BE2C (cell line): ENCODE measurements around the gene DUSP11. TPM values are rescaled to one million over a fixed set of nuclear protein-coding genes. Genes with fewer than 3 reads are reported as not detected.

Source experiments
- DNase-seq: peaks from one replicate; pipeline ENCODE4 v3.0.0-alpha.2; 2020
- H3K27me3 ChIP-seq: fragments of 250-450 bp; sonication (Bioruptor Pico); 2 replicates; pipeline ENCODE4 v1.5.1; 2020; ENCODE audit warnings: mild to moderate bottlenecking
- H3K36me3 ChIP-seq: fragments of 250-450 bp; sonication (Bioruptor Pico); 2 replicates; pipeline ENCODE4 v1.5.1; 2020; ENCODE audit warnings: mild to moderate bottlenecking
- H3K4me1 ChIP-seq: fragments of 250-450 bp; sonication (Bioruptor Pico); 2 replicates; pipeline ENCODE4 v1.5.1; 2020
- H3K4me3 ChIP-seq: 2 replicates; pipeline ENCODE4 v1.5.1; 2011; ENCODE audit warnings: low read depth, low read length
- H3K9me3 ChIP-seq: fragments of 250-450 bp; sonication (Bioruptor Pico); 2 replicates; pipeline ENCODE4 v1.5.1; 2020
- polyA plus RNA-seq: library from polyadenylated mRNA; unstranded; fragments of >200 nt; gene quantifications from one replicate; pipeline ENCODE4 v1.2.1, GENCODE V29; 2012; ENCODE audit warnings: low read depth, missing spikeins; ENCODE audit not compliant: insufficient read length, insufficient read depth
- TF ChIP-seq, protein P1 (sequence below): IDR thresholded peaks from 2 replicates; pipeline ENCODE4 v1.5.1; 2012; ENCODE audit warnings: mild to moderate bottlenecking, low read depth, low read length

Gene DUSP11
- 5.2 TPM for polyA plus RNA-seq

DNA sequence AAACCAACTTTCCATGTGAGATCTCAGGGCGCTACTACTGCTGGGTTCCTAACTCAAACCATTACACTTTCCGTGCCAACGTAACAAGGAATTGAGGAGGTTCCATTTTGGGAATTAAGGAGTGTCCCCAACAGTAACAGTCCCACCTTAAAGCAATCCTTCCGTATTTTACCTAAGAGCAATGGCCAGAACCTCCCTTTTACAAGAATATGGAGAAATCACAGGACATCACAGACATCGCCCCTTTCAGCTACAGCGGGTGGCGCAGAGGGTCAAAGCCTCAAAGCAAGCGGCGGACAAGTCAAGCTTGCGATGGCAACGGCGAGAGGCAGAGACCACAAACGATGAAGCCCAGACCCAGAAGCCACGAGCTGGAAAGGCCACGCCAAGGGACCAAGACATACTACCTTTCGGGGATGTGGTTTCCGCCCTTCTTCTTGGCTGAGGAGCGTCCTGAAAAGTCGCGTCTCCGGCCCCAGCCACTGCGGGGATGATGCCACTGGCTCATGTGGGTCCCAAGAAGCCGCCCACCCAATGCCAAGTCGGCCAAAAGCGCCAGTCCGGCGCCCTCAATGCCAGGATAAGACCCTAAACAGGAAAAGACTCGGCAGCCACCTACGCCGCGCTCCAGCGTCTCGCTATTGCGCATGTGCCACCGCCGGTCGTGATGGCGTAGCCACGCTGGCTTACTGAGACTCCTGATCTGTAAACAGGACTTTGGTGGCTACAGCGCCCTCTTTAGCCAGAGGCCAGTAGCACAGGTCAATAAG is at the start of gene DUSP11:
DUSP11 (minus strand) TSS at position 637 of the 770 bp plus-strand sequence; CDS start at position 508, 129 bp downstream.
- Histone ChIP-seq H3K36me3 (peaks cover under 1% of the 10 kb centered on the region; the same call in 1 of the 2 replicates), H3K4me1 (no peaks in the 10 kb centered on the region), H3K4me3 (peak within 1 kb of the TSS; percentile 87), H3K9me3 (no peaks in the 10 kb centered on the region), H3K27me3 (no peaks in the 10 kb centered on the region)
- TF ChIP-seq, protein P1, sequence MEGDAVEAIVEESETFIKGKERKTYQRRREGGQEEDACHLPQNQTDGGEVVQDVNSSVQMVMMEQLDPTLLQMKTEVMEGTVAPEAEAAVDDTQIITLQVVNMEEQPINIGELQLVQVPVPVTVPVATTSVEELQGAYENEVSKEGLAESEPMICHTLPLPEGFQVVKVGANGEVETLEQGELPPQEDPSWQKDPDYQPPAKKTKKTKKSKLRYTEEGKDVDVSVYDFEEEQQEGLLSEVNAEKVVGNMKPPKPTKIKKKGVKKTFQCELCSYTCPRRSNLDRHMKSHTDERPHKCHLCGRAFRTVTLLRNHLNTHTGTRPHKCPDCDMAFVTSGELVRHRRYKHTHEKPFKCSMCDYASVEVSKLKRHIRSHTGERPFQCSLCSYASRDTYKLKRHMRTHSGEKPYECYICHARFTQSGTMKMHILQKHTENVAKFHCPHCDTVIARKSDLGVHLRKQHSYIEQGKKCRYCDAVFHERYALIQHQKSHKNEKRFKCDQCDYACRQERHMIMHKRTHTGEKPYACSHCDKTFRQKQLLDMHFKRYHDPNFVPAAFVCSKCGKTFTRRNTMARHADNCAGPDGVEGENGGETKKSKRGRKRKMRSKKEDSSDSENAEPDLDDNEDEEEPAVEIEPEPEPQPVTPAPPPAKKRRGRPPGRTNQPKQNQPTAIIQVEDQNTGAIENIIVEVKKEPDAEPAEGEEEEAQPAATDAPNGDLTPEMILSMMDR: peak; percentile 76
- DNase-seq: peak; percentile 87

DNA sequence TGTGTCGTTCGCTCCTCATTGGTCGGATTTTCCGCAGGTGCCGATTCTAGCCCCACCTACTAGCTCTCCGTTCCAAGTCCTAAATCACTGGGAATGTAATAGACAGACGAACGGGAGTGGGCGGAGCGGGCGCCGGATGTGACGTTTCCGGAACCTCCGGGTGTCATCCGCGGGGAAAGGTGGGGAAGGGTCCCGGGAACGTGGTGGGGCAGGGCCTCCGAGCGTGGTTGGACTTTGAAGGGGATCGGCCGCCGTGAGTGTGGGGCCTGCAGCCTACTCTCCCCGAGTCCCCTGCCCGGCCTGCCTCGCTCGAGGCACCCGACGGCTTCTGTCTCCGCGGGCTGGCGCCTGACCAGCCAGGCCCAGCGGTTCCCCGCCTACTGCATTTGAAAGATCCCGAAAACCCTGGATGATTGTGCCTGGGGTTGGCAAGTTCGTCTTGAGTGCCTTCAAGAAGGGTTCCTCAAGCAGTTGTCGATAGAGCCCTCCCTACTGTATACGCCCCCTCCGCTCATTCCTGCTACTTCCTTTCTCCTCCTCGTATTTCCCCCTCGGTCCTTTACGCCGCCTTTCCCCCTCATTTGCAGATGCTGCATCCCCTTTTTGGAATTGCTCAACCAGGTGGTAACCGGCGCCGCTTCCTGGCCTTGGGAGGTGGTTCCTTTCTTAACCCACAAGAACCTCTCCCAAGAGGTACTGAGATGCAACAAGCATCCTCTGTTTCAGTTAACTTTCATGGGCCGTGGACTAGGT is 49.1 kb upstream of the DUSP11 start, which contains the start of gene STAMBP:
STAMBP (plus strand) TSS at position 144 of the 753 bp plus-strand sequence. CDS start 1,896 bp downstream, outside the sequence.
- Histone ChIP-seq H3K4me3 (peak within 1 kb of the TSS; percentile 81), H3K36me3 (no peaks in the 10 kb centered on the region), H3K27me3 (no peaks in the 10 kb centered on the region; the same call in 1 of the 2 replicates), H3K4me1 (no peaks in the 10 kb centered on the region), H3K9me3 (no peaks in the 10 kb centered on the region)
- peak; percentile 89 for DNase-seq
- TF ChIP-seq, protein P1: no peak

DNA sequence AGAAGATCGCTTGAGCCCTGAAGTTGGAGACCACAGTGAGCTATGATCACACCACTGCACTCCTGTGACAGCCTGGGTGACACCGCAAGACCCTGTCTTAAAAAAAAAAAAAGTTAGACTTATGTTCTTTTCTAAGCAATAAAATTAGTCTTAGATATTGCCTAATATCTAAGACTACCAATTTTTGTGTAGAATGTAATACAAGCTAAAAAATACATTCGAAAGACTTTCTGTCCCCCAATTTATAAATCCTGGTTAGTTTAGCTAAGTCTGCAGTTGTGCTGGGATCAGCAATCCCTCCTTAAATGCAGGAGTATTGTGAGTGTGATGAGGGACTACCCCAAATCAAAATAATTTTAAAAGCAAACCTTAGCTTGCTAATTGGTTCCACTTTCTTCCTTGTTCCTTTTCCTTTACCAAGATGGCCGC is 48.5 kb upstream of the DUSP11 start:
- TF ChIP-seq, protein P1: no peak
- no peaks in the 10 kb centered on the region for H3K36me3 ChIP-seq
- H3K27me3 ChIP-seq: no peaks in the 10 kb centered on the region; the same call in 1 of the 2 replicates
- no peak for DNase-seq
- H3K4me3 ChIP-seq: peak overlapping the region; percentile 81
- no peaks in the 10 kb centered on the region for H3K4me1 ChIP-seq
- no peaks in the 10 kb centered on the region for H3K9me3 ChIP-seq

DNA sequence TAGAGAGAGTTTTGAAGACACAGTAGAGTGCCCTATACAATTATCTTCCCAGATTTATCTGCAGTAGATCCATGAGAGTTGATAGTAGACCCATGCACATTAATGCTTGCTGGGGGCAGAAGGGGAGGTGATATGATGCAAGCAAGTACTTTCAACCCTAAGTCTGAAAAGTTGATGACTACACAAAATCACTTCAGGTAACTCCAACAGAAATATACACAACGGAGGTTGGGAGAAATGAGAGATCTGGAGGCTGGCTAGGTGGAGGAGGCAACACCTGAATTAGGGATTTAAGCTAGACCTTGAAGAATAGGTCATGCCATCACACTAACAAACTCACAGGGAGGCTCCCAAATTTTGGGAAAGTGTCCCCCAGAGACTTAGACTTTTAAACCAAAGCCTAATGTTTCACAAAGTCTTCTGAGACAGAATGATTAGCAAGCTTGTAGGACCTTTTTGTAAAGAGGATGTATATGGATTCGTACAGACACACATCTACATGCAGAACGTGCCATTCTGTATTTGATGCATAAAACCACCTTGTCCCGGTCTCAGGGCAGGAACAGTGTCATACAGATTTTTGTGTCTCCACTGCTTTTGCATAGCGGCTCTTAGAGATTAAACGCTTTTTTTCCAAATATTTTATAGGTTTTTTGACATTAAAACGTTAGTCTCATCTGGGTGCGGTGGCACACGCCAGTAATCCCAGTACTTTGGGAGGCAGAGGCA is 47.9 kb upstream of the DUSP11 start:
- Histone ChIP-seq H3K9me3 (no peaks in the 10 kb centered on the region), H3K27me3 (no peaks in the 10 kb centered on the region; the same call in 1 of the 2 replicates), H3K4me3 (peak overlapping the region; percentile 81), H3K36me3 (no peaks in the 10 kb centered on the region), H3K4me1 (no peaks in the 10 kb centered on the region)
- DNase-seq: no peak
- TF ChIP-seq, protein P1: no peak

DNA sequence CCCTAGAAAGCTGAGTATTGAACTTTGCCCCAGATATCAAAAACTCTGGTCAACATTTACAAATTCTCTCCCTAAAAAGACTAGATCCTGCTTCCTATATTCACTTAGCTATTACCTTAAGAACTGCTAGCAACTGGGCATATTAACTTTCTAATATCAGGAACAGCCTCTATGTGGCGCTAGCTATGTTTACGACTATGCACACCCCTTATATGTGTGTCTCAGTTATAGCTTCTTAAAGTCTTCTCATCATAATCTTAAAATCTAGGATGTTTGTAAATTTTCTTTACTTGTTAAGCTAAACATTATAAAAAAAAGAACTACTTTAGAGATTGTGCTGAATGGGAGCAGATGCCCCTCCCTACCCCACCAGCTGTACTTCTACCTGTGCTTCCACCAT is 47.1 kb upstream of the DUSP11 start:
- TF ChIP-seq, protein P1: peak; percentile 32
- no peak for DNase-seq
- Histone ChIP-seq H3K27me3 (no peaks in the 10 kb centered on the region; the same call in 1 of the 2 replicates), H3K9me3 (no peaks in the 10 kb centered on the region), H3K36me3 (no peaks in the 10 kb centered on the region), H3K4me3 (no peak overlapping the region), H3K4me1 (no peaks in the 10 kb centered on the region)
